SK-N-MC (cell line): ENCODE measurements around the gene SGF29.
"Not testable (repeated sequence)": the region's sequence is repeated elsewhere in the genome, so short reads cannot be mapped to it uniquely, and the experiment has no call there.

Source experiments
- DNase-seq: peaks from one replicate; pipeline ENCODE4 v3.0.0-alpha.2; 2011; ENCODE audit warnings: low read depth, low spot score
- H3K27ac ChIP-seq: fragments of 200-600 bp; sonication (generic); 2 replicates; pipeline ENCODE4 v1.5.1; 2016; ENCODE audit warnings: mixed run types
- H3K36me3 ChIP-seq: fragments of 200-600 bp; sonication (generic); 2 replicates; pipeline ENCODE4 v1.6.1; 2017; ENCODE audit warnings: antibody characterized with exemption, low read length, mixed read lengths; ENCODE audit not compliant: insufficient read depth
- H3K4me3 ChIP-seq: fragments of 200-600 bp; sonication (generic); 2 replicates; pipeline ENCODE4 v1.5.1; 2016
- H3K9ac ChIP-seq: fragments of 200-600 bp; sonication (generic); 2 replicates; pipeline ENCODE4 v1.8.0; 2017; ENCODE audit warnings: mixed run types, mixed read lengths; ENCODE audit not compliant: insufficient read length
- H3K9me3 ChIP-seq: fragments of 200-600 bp; sonication (generic); 2 replicates; pipeline ENCODE4 v1.6.1; 2017; ENCODE audit warnings: low read depth, mild to moderate bottlenecking, antibody characterized with exemption, low read length, moderate library complexity, mixed read lengths
- EZH2 ChIP-seq: fragments of 200-600 bp; sonication (generic); IDR thresholded peaks from one replicate; pipeline ENCODE4 v1.6.1; 2017; ENCODE audit warnings: antibody characterized with exemption
- FOXP2 ChIP-seq: optimal IDR thresholded peaks from 2 replicates; pipeline ENCODE3; 2011; ENCODE audit warnings: mild to moderate bottlenecking, moderate library complexity; ENCODE audit not compliant: insufficient read depth; ENCODE audit errors: extremely low read length, control extremely low read depth
- POLR2AphosphoS5 ChIP-seq: IDR thresholded peaks from 2 replicates; pipeline ENCODE4 v1.6.1; 2012; ENCODE audit warnings: mild to moderate bottlenecking, low read depth, low read length, borderline replicate concordance

Gene SGF29

DNA sequence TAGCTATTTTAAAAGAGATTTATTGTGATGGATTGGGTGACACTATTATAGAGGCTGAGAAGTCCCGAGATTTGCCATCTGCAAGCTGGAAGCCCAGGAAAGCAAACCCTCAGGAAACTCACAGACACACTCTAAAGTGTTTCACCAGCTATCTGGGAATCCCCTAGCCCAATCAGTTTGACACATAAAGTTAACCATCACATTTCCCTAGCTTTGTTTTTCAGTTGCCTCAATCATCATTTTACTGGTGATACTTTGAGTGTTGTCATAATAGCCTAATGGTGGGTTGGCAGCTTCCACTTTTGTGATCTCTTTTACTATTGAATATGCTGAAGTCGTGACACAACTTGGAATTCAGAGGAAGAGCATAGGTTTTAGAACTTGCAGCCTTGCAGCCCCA, 1.8 kb downstream of the SGF29 start:
- H3K27ac ChIP-seq, result no peak overlapping the region
- TF ChIP-seq FOXP2, result no peak
- no peak for TF ChIP-seq EZH2
- TF ChIP-seq POLR2AphosphoS5, result no peak
- no peak overlapping the region for H3K4me3 ChIP-seq
- peaks cover 25% of the 10 kb centered on the region for H3K36me3 ChIP-seq
- no peak for DNase-seq
- no peaks in the 10 kb centered on the region for H3K9me3 ChIP-seq
- H3K9ac ChIP-seq, result no peak overlapping the region

DNA sequence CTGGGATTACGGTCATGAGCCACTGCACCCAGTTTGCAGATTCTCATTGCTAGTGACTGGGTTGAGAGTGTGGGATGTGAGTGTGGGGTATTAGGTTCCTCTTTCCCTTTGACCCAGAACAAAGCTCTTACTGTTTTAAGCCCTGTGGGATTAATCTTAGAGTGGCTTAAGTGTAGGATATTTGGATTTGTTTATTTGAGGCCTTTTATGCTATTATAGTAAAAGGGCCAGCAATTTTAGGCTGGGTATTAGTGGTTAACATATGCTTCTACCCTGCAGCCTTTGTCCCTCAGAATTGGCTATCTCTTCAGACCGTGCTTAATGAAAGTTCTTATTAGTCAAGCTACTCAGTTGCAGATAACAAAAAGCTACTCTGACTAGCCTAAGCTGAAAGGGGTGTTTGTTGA, 3.2 kb downstream of the SGF29 start:
- TF ChIP-seq FOXP2, result no peak
- TF ChIP-seq POLR2AphosphoS5, result no peak
- TF ChIP-seq EZH2, result no peak
- no peak for DNase-seq
- no peak overlapping the region for H3K27ac ChIP-seq
- H3K36me3 ChIP-seq, result peaks cover 25% of the 10 kb centered on the region
- H3K9ac ChIP-seq, result no peak overlapping the region
- H3K9me3 ChIP-seq, result no peaks in the 10 kb centered on the region
- no peak overlapping the region for H3K4me3 ChIP-seq

GRCh38 chr16:28558456-28558855, 4.7 kb downstream of the SGF29 start:
- TF ChIP-seq POLR2AphosphoS5, result no peak
- no peak for TF ChIP-seq EZH2
- no peak for TF ChIP-seq FOXP2
- Histone ChIP-seq H3K36me3 (peaks cover 25% of the 10 kb centered on the region), H3K4me3 (no peak overlapping the region), H3K9ac (no peak overlapping the region), H3K27ac (no peak overlapping the region), H3K9me3 (no peaks in the 10 kb centered on the region)
- DNase-seq, result no peak

GRCh38 chr16:28561557-28562187, 8.0 kb downstream of the SGF29 start:
- H3K9ac ChIP-seq, result no peak overlapping the region
- H3K27ac ChIP-seq, result no peak overlapping the region
- no peak for DNase-seq
- peaks cover 30% of the 10 kb centered on the region for H3K36me3 ChIP-seq
- H3K4me3 ChIP-seq, result no peak overlapping the region
- TF ChIP-seq FOXP2 (no peak), EZH2 (no peak), POLR2AphosphoS5 (no peak)
- no peaks in the 10 kb centered on the region for H3K9me3 ChIP-seq

DNA sequence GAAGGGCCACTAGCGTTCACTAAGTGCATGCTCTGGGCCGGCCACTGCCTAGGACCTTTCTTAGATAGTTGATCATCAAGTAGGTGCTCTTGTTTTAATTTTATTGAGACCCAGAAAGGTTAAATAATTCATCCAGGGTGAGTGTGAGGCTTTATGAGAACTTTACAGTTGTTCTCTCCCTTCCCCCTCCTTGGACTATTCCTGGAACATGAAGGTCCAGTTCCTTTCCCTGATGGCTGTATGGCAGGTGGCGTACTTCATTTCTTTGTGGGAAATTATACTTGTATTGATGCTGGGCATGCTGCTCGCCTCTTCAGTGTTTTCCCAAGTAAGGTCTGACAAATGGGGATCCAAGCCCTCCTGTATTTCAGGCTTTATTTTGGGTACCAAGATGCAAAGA, 8.5 kb downstream of the SGF29 start:
- H3K36me3 ChIP-seq, result peaks cover 26% of the 10 kb centered on the region
- DNase-seq, result no peak
- H3K4me3 ChIP-seq, result no peak overlapping the region
- H3K27ac ChIP-seq, result no peak overlapping the region
- H3K9ac ChIP-seq, result no peak overlapping the region
- TF ChIP-seq EZH2 (no peak), FOXP2 (no peak), POLR2AphosphoS5 (no peak)
- 0 out of 2 replicates have a peak, but pooled peaks cover 2% of the 10 kb centered on the region for H3K9me3 ChIP-seq

- TF ChIP-seq POLR2AphosphoS5, result no peak
- TF ChIP-seq FOXP2, result no peak
- TF ChIP-seq EZH2, result no peak
- Histone ChIP-seq H3K36me3 (peaks cover 21% of the 10 kb centered on the region), H3K4me3 (no peak overlapping the region), H3K9me3 (peaks cover 2% of the 10 kb centered on the region; the same call in 1 of the 2 replicates), H3K9ac (no peak overlapping the region), H3K27ac (no peak overlapping the region)
- no peak for DNase-seq
Measured at GRCh38 chr16:28563218-28563617, 9.5 kb downstream of the SGF29 start.

DNA sequence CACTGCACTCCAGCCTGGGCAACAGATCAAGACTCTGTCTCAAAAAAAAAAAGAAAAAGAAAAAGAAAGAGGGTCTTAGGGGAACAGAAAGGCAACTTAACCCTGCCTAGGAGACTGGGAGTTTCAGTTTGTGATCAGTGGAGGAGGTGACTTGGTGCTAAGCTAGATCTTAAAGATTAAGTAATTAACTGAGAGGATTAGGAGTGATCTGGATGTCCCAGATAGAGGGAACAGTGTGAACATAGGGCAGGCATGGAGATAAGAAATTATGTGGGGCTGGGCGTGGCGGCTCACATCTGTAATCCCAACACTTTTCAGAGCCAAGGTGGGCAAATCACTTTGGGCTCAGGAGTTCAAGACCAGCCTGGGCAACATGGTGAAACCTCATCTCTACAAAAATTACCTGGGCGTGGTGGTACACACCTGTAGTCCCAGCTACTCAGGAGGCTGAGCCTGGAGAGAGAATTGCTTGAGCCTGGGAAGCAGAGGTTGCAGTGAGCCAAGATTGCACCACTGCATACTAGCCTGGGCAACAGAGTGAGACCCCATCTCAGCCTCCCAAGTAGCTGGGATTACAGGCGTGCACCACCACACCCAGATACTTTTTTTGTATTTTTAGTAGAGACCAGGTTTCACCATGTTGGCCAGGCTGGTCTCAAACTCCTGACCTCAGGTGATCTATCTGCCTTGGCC, 12.7 kb downstream of the SGF29 start:
- H3K9ac ChIP-seq, H3K27ac ChIP-seq, H3K36me3 ChIP-seq, H3K4me3 ChIP-seq, H3K9me3 ChIP-seq, DNase-seq: not testable (repeated sequence)

DNA sequence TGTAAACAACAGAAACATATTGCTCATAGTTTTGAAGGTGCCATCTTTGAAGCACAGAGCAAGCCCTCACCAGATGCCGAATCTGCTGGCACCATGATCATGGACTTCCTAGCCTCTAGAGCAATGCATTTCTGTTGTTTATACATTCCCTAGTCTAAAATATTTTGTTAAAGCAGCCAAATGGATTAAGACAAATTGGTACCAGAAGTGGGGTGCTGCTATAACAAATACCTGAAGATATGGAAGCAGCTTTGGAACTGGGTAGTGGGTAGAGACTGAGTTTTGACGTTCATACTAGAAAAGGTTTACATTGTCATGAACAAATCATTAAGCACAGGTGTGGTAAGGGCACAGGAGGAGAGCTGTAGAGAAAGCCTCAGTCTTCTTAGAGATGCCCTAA, 13.6 kb downstream of the SGF29 start:
- no peak for DNase-seq
- TF ChIP-seq FOXP2 (no peak), POLR2AphosphoS5 (no peak), EZH2 (no peak)
- H3K9me3 ChIP-seq, result peaks cover 2% of the 10 kb centered on the region; the same call in 1 of the 2 replicates

GRCh38 chr16:28569021-28569420, 15.3 kb downstream of the SGF29 start:
- TF ChIP-seq EZH2, result no peak
- TF ChIP-seq FOXP2, result no peak
- TF ChIP-seq POLR2AphosphoS5, result no peak
- Histone ChIP-seq H3K9me3 (peaks cover 2% of the 10 kb centered on the region; the same call in 1 of the 2 replicates), H3K36me3 (peaks cover 7% of the 10 kb centered on the region; the same call in 1 of the 2 replicates), H3K27ac (no peak overlapping the region), H3K4me3 (no peak overlapping the region), H3K9ac (no peak overlapping the region)
- DNase-seq, result no peak

More for the DNA sequence above, 13.6 kb downstream of the SGF29 start:
- Histone ChIP-seq H3K4me3 (no peak overlapping the region), H3K27ac (no peak overlapping the region), H3K9ac (no peak overlapping the region), H3K36me3 (peaks cover 7% of the 10 kb centered on the region; the same call in 1 of the 2 replicates)
